Measurements from ENCODE around the gene PSMC4.

- TF ChIP-seq CTCF (IDR thresholded peaks at IDR 0.05) (no peak), EP300 (IDR thresholded peaks at IDR 0.05; ENCODE audit: low read depth) (no peak), POLR2AphosphoS5 (IDR thresholded peaks at IDR 0.05) (no peak), POLR2A (IDR thresholded peaks at IDR 0.05) (no peak)
Observed at GRCh38 chr19:39927524-39928356, 43.2 kb upstream of the PSMC4 start.
